ENCODE measurements around the gene PMFBP1.

- TF ChIP-seq PBX3 (IDR thresholded peaks at IDR 0.05; ENCODE audit: insufficient replicate concordance, low read depth, low read length) (no peak), REST (IDR thresholded peaks at IDR 0.05; ENCODE audit: low read depth, low read length) (no peak), POLR2A (IDR thresholded peaks at IDR 0.05; ENCODE audit: low read depth, low read length) (no peak), TCF12 (IDR thresholded peaks at IDR 0.05; ENCODE audit: low read depth, low read length) (no peak), YY1 (IDR thresholded peaks at IDR 0.05; ENCODE audit: low read depth, low read length) (no peak), E2F8 (IDR thresholded peaks at IDR 0.05; ENCODE audit: low read depth, partially characterized antibody) (no peak), CTCF (IDR thresholded peaks at IDR 0.05 in 2 of 3, conservative IDR thresholded peaks at IDR 0.05 in 1 of 3; ENCODE audit: control insufficient read depth in 2 of 3, extremely low read depth in 1 of 3, insufficient read depth in 1 of 3, low read depth in 3 of 3, low read length in 3 of 3) (no peak), NRF1 (conservative IDR thresholded peaks at IDR 0.05; ENCODE audit: low read depth, low read length) (no peak), NR2C1 (IDR thresholded peaks at IDR 0.05) (no peak), POLR2AphosphoS5 (IDR thresholded peaks at IDR 0.05; ENCODE audit: low read length) (no peak), ZNF384 (IDR thresholded peaks at IDR 0.05; ENCODE audit: borderline replicate concordance, low read depth, low read length) (no peak), ZNF274 (IDR thresholded peaks at IDR 0.05; ENCODE audit: insufficient read depth, insufficient read length) (no peak)
These were observed 2.2 kb downstream of the PMFBP1 start for GRCh38 chr16:72169708-72170107.
